ENCODE results near the gene STC2.

Gene STC2

GRCh38 chr5:173312821-173313220 lies 15.4 kb downstream of the STC2 start:
- TF ChIP-seq CTCF (IDR thresholded peaks at IDR 0.05; ENCODE audit: low read depth, low read length) = no peak
- Histone ChIP-seq H3K4me3 (ENCODE audit: low read depth, low read length) (no peak overlapping the region), H3K9me3 (ENCODE audit: severe bottlenecking) (no peaks in the 10 kb centered on the region), H3K27ac (no peak overlapping the region), H3K36me3 (no peaks in the 10 kb centered on the region), H3K27me3 (ENCODE audit: insufficient read depth, low read depth, severe bottlenecking) (no peaks in the 10 kb centered on the region)
- DNase-seq = no peak

- TF ChIP-seq CTCF (IDR thresholded peaks at IDR 0.05; ENCODE audit: low read depth, low read length) = no peak
- Histone ChIP-seq H3K36me3 (no peaks in the 10 kb centered on the region), H3K4me3 (ENCODE audit: low read depth, low read length) (no peak overlapping the region), H3K9me3 (ENCODE audit: severe bottlenecking) (no peaks in the 10 kb centered on the region), H3K27me3 (ENCODE audit: insufficient read depth, low read depth, severe bottlenecking) (no peaks in the 10 kb centered on the region), H3K27ac (no peak overlapping the region)
- no peak for DNase-seq
These were observed 16.2 kb downstream of the STC2 start for GRCh38 chr5:173311818-173312585.

GRCh38 chr5:173310861-173311785 lies 17.1 kb downstream of the STC2 start:
- no peaks in the 10 kb centered on the region for H3K36me3 ChIP-seq
- DNase-seq = no peak
- no peak overlapping the region for H3K27ac ChIP-seq
- H3K27me3 ChIP-seq (ENCODE audit: insufficient read depth, low read depth, severe bottlenecking) = no peaks in the 10 kb centered on the region
- H3K4me3 ChIP-seq (ENCODE audit: low read depth, low read length) = no peak overlapping the region
- no peak for TF ChIP-seq CTCF (IDR thresholded peaks at IDR 0.05; ENCODE audit: low read depth, low read length)
- no peaks in the 10 kb centered on the region for H3K9me3 ChIP-seq (ENCODE audit: severe bottlenecking)

GRCh38 chr5:173310218-173310769 lies 17.9 kb downstream of the STC2 start:
- Histone ChIP-seq H3K27me3 (ENCODE audit: insufficient read depth, low read depth, severe bottlenecking) (no peaks in the 10 kb centered on the region), H3K36me3 (no peaks in the 10 kb centered on the region), H3K4me3 (ENCODE audit: low read depth, low read length) (no peak overlapping the region), H3K9me3 (ENCODE audit: severe bottlenecking) (no peaks in the 10 kb centered on the region), H3K27ac (no peak overlapping the region)
- no peak for TF ChIP-seq CTCF (IDR thresholded peaks at IDR 0.05; ENCODE audit: low read depth, low read length)
- no peak for DNase-seq

- no peak for TF ChIP-seq CTCF (IDR thresholded peaks at IDR 0.05; ENCODE audit: low read depth, low read length)
- Histone ChIP-seq H3K36me3 (no peaks in the 10 kb centered on the region), H3K4me3 (ENCODE audit: low read depth, low read length) (no peak overlapping the region), H3K27ac (no peak overlapping the region), H3K9me3 (ENCODE audit: severe bottlenecking) (no peaks in the 10 kb centered on the region), H3K27me3 (ENCODE audit: insufficient read depth, low read depth, severe bottlenecking) (no peaks in the 10 kb centered on the region)
- DNase-seq = no peak
These were observed 18.5 kb downstream of the STC2 start for GRCh38 chr5:173309731-173310130.
